ENCODE measurements around the gene TP73. TPM values are rescaled to one million over a fixed set of nuclear protein-coding genes. Genes with fewer than 3 reads are reported as not detected.
A peak's percentile ranks its signal among the peaks of the same experiment; 100 is the strongest.

The TP73 gene
- total and polyA plus RNA-seq, 4 donors, result 0.30 to 3.0 (median 1.2) TPM

DNA sequence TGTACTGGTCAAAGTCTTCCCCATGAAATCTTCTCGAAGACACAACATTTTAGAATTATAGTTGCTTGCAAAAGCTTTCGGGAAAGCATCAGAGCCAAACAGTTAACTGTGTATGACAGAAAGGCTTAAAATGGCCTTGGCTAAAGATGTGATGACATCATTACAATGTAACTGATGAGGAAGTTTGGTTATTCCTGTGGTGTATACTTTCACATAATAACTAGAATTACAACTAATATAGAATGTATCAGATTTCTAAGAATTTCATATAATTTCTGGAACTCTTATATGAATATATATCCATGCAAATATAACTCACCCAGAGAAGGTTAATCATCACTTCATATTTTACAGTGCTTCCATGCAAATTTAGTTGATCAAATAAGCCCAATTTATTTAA lies 8.4 kb downstream of the TP73 start:
- H3K4me1 ChIP-seq (ENCODE audit: control insufficient read depth, insufficient read depth, low read length), result peaks cover 6% of the 10 kb centered on the region
- no peak overlapping the region for H3K4me3 ChIP-seq (ENCODE audit: low read depth, low read length)
- peaks cover 25% of the 10 kb centered on the region for H3K27me3 ChIP-seq (ENCODE audit: control insufficient read depth, insufficient read depth, low read length)
- H3K27ac ChIP-seq (ENCODE audit: low read depth, low read length), result no peak overlapping the region
- DNase-seq (ENCODE audit: low read depth in 4 of 6, low spot score in 6 of 6), result no peak
- no peaks in the 10 kb centered on the region for H3K36me3 ChIP-seq (ENCODE audit: control insufficient read depth, insufficient read depth, low read length)
- no CpG with 5 or more reads among the region's 2 CpGs for WGBS (ENCODE audit: insufficient coverage)
- H3K9me3 ChIP-seq (ENCODE audit: control insufficient read depth, insufficient read depth, low read length), result no peaks in the 10 kb centered on the region

DNA sequence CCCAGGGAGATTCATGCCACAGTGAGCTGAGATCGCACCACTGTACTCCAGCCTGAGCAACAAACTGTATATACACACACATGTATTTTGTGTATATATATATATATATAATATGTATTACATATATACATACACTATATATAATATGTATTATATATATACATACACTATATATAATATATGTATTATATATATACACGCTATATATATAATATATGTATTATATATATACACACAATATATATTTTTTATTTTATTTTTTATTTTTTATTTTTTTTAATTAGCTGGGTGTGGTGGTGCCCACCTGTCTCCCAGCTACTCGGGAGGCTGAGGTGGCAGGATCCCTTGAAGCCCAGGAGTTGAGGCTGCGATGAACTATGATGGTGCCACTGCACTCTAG lies 9.3 kb downstream of the TP73 start:
- Histone ChIP-seq H3K27me3 (ENCODE audit: control insufficient read depth, insufficient read depth, low read length) (peaks cover 27% of the 10 kb centered on the region), H3K4me3 (ENCODE audit: low read depth, low read length) (no peak overlapping the region), H3K36me3 (ENCODE audit: control insufficient read depth, insufficient read depth, low read length) (no peaks in the 10 kb centered on the region), H3K4me1 (ENCODE audit: control insufficient read depth, insufficient read depth, low read length) (peaks cover 6% of the 10 kb centered on the region), H3K9me3 (ENCODE audit: control insufficient read depth, insufficient read depth, low read length) (no peaks in the 10 kb centered on the region), H3K27ac (ENCODE audit: low read depth, low read length) (no peak overlapping the region)
- WGBS (ENCODE audit: insufficient coverage), result no CpG with 5 or more reads among the region's 4 CpGs
- DNase-seq (ENCODE audit: low read depth in 4 of 6, low spot score in 6 of 6), result no peak

GRCh38 chr1:3662080-3662671 lies 9.9 kb downstream of the TP73 start:
- no peaks in the 10 kb centered on the region for H3K36me3 ChIP-seq (ENCODE audit: control insufficient read depth, insufficient read depth, low read length)
- no peaks in the 10 kb centered on the region for H3K9me3 ChIP-seq (ENCODE audit: control insufficient read depth, insufficient read depth, low read length)
- no peak for DNase-seq (ENCODE audit: low read depth in 4 of 6, low spot score in 6 of 6)
- no peak overlapping the region for H3K4me3 ChIP-seq (ENCODE audit: low read depth, low read length)
- H3K27me3 ChIP-seq (ENCODE audit: control insufficient read depth, insufficient read depth, low read length), result peaks cover 28% of the 10 kb centered on the region
- peaks cover 6% of the 10 kb centered on the region for H3K4me1 ChIP-seq (ENCODE audit: control insufficient read depth, insufficient read depth, low read length)
- no peak overlapping the region for H3K27ac ChIP-seq (ENCODE audit: low read depth, low read length)
- WGBS (ENCODE audit: insufficient coverage), result 77% methylated on average over 15 of the region's 16 CpGs

DNA sequence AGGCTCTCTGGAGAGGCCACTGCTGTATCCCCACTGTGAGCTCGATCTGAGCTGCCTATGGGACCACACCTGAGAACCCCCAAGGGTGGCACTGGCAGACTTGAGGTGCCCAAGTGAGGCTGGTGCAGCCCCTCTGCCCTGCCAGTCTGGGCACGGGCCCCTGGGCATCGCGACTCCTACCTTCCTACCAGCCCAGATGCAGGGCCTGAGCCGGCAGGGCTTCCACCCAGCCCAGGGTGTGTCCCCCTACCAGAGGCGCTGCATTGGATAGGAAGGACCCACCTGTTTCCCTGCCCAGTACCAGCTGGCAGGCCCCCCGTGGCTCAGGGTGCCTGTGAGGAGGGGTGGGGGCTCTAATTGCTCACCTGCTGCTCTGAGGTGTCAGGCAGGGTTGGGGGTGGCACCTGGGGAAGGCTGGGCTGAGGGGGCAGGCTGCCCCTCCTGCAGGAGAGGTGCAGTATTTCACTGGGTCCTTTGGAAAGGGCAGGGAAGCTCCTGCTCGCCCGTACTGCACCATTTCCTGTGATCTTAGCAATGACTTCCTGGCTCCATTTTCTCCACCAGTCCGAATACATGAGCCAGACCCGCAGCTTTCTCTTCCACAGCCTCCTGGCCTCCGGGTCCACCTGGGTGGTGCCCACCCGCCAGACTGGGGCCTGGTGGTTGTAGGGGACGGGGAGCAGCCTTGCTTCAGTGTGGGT lies 11.8 kb downstream of the TP73 start:
- WGBS (ENCODE audit: insufficient coverage), result 87% methylated on average over 9 of the region's 14 CpGs
- H3K27me3 ChIP-seq (ENCODE audit: control insufficient read depth, insufficient read depth, low read length), result peaks cover 15% of the 10 kb centered on the region
- DNase-seq (ENCODE audit: low read depth in 4 of 6, low spot score in 6 of 6), result no peak

DNA sequence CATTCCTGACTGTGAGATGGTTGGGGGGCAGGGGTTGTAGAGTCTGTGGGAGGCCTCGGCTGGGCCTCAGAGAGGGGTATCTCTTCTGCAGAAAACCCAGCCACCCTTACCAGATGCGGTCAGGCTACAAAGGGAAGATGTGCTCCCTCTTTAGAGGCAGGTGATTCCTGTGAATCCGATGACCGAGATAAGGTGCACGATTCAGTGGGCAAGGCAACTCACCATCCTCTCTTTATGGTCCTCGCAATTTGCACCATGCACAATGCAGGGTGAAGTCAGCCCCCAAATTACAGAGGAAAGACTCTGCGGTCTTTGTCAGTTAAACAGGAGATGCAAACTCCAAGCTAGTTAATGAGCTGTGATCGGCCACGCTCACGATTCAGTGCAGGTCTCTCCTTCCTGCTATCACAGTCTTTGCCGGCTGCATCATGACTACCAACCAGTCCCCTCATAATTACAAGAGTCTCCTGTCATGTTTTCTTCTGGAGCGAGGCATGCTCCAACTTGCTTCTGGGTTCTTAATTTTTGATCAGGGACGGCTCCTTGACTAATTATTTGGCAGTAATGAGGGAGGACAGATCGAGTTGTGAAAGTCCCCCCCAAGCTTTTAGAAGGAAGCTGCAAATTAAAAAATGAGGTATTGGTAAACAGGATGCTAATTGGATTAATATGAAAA lies 12.5 kb downstream of the TP73 start:
- DNase-seq (ENCODE audit: low read depth in 4 of 6, low spot score in 6 of 6), result peak in 1 of 6 donors; percentile 5
- no peaks in the 10 kb centered on the region for H3K9me3 ChIP-seq (ENCODE audit: control insufficient read depth, insufficient read depth, low read length)
- H3K4me1 ChIP-seq (ENCODE audit: control insufficient read depth, insufficient read depth, low read length), result peaks cover 10% of the 10 kb centered on the region
- peaks cover 13% of the 10 kb centered on the region for H3K27me3 ChIP-seq (ENCODE audit: control insufficient read depth, insufficient read depth, low read length)
- no peak overlapping the region for H3K4me3 ChIP-seq (ENCODE audit: low read depth, low read length)
- WGBS (ENCODE audit: insufficient coverage), result 68% methylated on average over 10 of the region's 14 CpGs
- H3K36me3 ChIP-seq (ENCODE audit: control insufficient read depth, insufficient read depth, low read length), result no peaks in the 10 kb centered on the region
- H3K27ac ChIP-seq (ENCODE audit: low read depth, low read length), result no peak overlapping the region

More for the DNA sequence above, 11.8 kb downstream of the TP73 start:
- H3K4me3 ChIP-seq (ENCODE audit: low read depth, low read length), result no peak overlapping the region
- H3K27ac ChIP-seq (ENCODE audit: low read depth, low read length), result no peak overlapping the region
- no peaks in the 10 kb centered on the region for H3K36me3 ChIP-seq (ENCODE audit: control insufficient read depth, insufficient read depth, low read length)
- H3K4me1 ChIP-seq (ENCODE audit: control insufficient read depth, insufficient read depth, low read length), result peaks cover 7% of the 10 kb centered on the region
- H3K9me3 ChIP-seq (ENCODE audit: control insufficient read depth, insufficient read depth, low read length), result no peaks in the 10 kb centered on the region

DNA sequence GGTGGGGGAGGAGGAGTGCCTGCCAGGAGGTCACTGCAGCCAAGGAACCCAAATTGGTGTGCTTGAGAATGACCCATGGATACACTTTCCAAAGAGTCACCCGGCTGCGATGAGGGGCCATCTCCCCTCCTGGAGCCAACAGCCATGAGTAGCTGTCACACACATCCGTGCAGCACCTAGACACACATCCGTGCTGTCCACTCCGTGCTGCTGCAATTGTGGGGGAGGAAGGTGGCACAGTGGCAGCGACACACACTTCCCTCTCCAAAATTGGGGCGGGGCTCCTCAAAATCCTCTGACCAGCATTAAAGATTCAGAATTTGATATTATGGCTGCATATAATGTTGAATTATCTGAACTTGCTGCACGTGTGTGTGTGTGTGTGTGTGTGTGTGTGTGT lies 15.8 kb downstream of the TP73 start:
- Histone ChIP-seq H3K4me3 (ENCODE audit: low read depth, low read length) (no peak overlapping the region), H3K27me3 (ENCODE audit: control insufficient read depth, insufficient read depth, low read length) (peaks cover 5% of the 10 kb centered on the region), H3K36me3 (ENCODE audit: control insufficient read depth, insufficient read depth, low read length) (no peaks in the 10 kb centered on the region), H3K9me3 (ENCODE audit: control insufficient read depth, insufficient read depth, low read length) (no peaks in the 10 kb centered on the region), H3K27ac (ENCODE audit: low read depth, low read length) (no peak overlapping the region), H3K4me1 (ENCODE audit: control insufficient read depth, insufficient read depth, low read length) (peaks cover 10% of the 10 kb centered on the region)
- 50% methylated on average over 1 of the region's 8 CpGs for WGBS (ENCODE audit: insufficient coverage)
- no peak for DNase-seq (ENCODE audit: low read depth in 4 of 6, low spot score in 6 of 6)

DNA sequence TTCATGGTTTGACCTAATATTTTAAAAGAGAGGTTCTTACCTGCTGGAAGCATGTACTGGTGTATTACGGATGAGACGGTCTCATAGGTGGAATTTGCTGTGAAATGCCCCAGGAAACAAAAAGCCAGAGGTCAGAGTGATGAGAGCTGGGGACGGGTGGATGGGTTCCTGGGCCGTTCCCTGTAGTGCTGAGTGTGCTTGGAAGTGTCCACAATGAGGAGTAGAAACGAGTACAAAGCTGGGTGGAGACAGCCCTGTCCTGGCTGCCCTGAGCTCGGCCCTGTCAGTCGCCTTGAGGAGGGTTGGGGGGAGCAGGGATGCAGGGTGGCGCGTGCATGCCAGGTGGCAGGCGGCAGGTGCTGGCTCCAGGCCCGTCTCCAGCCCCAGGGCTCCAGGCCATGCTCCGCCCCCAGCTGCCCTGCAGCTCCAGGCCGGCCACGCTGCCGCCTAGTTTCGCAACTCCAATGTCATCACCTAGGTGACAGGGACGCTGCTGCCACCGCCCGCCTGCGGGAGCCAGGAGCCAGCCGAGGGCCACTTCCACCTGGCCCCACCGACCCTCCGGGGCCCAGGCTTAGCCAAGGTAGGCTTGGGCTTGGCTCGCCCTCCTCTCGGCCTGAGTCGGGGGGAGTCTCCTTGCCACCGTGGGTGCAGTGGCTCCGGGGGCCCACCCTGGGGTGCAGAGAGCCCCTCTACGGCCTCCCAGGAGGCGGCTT lies 16.4 kb downstream of the TP73 start:
- Histone ChIP-seq H3K4me1 (ENCODE audit: control insufficient read depth, insufficient read depth, low read length) (peaks cover 10% of the 10 kb centered on the region), H3K27ac (ENCODE audit: low read depth, low read length) (no peak overlapping the region), H3K4me3 (ENCODE audit: low read depth, low read length) (no peak overlapping the region), H3K27me3 (ENCODE audit: control insufficient read depth, insufficient read depth, low read length) (peaks cover 5% of the 10 kb centered on the region), H3K9me3 (ENCODE audit: control insufficient read depth, insufficient read depth, low read length) (no peaks in the 10 kb centered on the region), H3K36me3 (ENCODE audit: control insufficient read depth, insufficient read depth, low read length) (no peaks in the 10 kb centered on the region)
- DNase-seq (ENCODE audit: low read depth in 4 of 6, low spot score in 6 of 6), result peak in 2 of 6 donors; percentile 14 to 18
- WGBS (ENCODE audit: insufficient coverage), result 33% methylated on average over 30 of the region's 30 CpGs

DNA sequence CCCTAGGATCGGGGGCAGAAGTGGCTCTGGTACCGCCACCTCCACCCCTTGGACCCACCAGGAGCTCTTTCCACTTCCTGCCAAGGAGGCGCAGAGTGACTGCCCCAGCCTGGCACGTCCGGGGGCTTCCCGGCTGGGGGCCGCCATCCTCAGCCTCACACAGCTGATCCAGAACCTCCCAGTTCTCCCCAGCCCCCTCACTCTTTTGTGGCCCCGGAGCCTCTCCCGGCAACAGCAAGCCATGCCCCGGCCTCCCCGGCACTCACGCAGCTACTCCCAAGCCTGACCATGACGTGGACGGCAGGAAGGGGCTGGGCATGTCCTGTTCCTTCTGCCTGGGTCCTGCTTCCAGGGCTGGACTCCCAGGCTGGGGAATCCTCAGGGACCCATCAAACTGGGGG lies 17.1 kb downstream of the TP73 start:
- peaks cover 5% of the 10 kb centered on the region for H3K27me3 ChIP-seq (ENCODE audit: control insufficient read depth, insufficient read depth, low read length)

DNA sequence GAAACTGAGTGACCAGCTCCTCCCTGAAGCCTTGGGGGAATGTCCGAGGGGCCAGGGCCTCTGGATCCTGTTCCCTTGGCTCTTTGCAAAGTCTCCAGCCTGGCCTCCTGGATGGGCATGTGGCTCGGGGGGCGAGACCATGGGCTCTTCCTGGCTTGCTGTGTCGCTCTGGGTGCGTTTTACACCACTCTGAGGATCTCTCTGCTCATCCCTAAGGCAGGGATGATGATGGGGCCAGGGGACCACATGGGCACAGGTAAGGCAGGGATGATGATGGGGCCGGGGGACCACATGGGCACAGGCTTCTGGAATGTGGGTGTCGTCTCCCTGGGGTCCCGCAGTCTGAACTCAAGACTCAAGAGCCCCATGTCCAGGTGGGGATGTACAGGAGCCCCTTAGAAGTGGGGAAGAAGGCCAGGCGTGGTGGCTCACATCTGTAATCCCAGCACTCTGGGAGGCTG lies 17.7 kb downstream of the TP73 start:
- WGBS (ENCODE audit: insufficient coverage), result 80% methylated on average over 8 of the region's 9 CpGs
- Histone ChIP-seq H3K27ac (ENCODE audit: low read depth, low read length) (no peak overlapping the region), H3K4me1 (ENCODE audit: control insufficient read depth, insufficient read depth, low read length) (peaks cover 20% of the 10 kb centered on the region), H3K9me3 (ENCODE audit: control insufficient read depth, insufficient read depth, low read length) (no peaks in the 10 kb centered on the region), H3K36me3 (ENCODE audit: control insufficient read depth, insufficient read depth, low read length) (no peaks in the 10 kb centered on the region), H3K27me3 (ENCODE audit: control insufficient read depth, insufficient read depth, low read length) (peaks cover 5% of the 10 kb centered on the region), H3K4me3 (ENCODE audit: low read depth, low read length) (no peak overlapping the region)
- DNase-seq (ENCODE audit: low read depth in 4 of 6, low spot score in 6 of 6), result no peak

More for the DNA sequence above, 17.1 kb downstream of the TP73 start:
- Histone ChIP-seq H3K9me3 (ENCODE audit: control insufficient read depth, insufficient read depth, low read length) (no peaks in the 10 kb centered on the region), H3K36me3 (ENCODE audit: control insufficient read depth, insufficient read depth, low read length) (no peaks in the 10 kb centered on the region), H3K4me3 (ENCODE audit: low read depth, low read length) (no peak overlapping the region), H3K27ac (ENCODE audit: low read depth, low read length) (no peak overlapping the region), H3K4me1 (ENCODE audit: control insufficient read depth, insufficient read depth, low read length) (peaks cover 16% of the 10 kb centered on the region)
- no peak for DNase-seq (ENCODE audit: low read depth in 4 of 6, low spot score in 6 of 6)
- 73% methylated on average over 14 of the region's 14 CpGs for WGBS (ENCODE audit: insufficient coverage)

All from spinal cord (tissue), 10 donors.